ENCODE data around the gene TXNRD1. TPM values are rescaled to one million over a fixed set of nuclear protein-coding genes. Genes with fewer than 3 reads are reported as not detected.

Gene TXNRD1
- total RNA-seq, 1 experiment from 2014 or later: 327 TPM

DNA sequence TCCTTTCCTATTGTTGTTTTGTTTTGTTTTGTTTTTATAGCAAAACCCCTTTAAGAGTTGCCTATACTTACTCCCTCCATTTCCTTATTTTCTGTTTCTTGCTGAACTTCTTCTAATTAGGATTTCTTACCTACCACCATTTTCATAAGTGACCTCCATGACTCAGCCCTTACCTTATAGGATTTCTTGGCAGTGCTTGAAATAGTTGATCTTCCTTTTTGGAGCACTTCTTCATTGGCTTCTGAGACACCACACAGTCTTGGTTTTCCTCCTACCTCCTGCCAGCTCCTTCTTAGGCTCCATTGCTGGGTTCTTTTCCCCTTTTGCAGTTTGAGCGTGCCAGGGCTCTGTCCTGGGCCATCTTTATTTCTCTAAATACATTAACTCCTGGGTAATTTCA is 64.5 kb downstream of the TXNRD1 start:
- POLR2A ChIA-PET: interaction anchor here (1.5 kb wide), 2 partner anchors 8 to 11 kb away, joined by 3 read pairs; no protein-coding TSS in a partner anchor
- intact Hi-C loops (cut with micrococcal nuclease): no loop called here
- 0 out of 2 replicates have a peak, but pooled peaks have one; percentile 12 for TF ChIP-seq SP1 (IDR thresholded peaks at IDR 0.05; ENCODE audit: low read depth)
- TF ChIP-seq SIN3A (IDR thresholded peaks at IDR 0.05; ENCODE audit: low read depth): no peak
- H3K4me2 ChIP-seq (ENCODE audit: low read length): peak overlapping the region; percentile 71
- BruUV-seq (replicated peaks): TSS peak; percentile 79
- no peak overlapping the region for H2AFZ ChIP-seq (ENCODE audit: low read depth, low read length, poor library complexity, severe bottlenecking)
- CTCF ChIA-PET: no interaction called here
- peak overlapping the region in 1 of 2 experiments; percentile 26; a peak in 2 of 4 replicates for H3K4me3 ChIP-seq (replicated peaks in 1 of 2; ENCODE audit: low read depth in 1 of 2, low read length in 2 of 2)
- peak overlapping the region; percentile 47 for H3K9ac ChIP-seq (ENCODE audit: low read length)
- H3K4me1 ChIP-seq (ENCODE audit: control insufficient read depth in 1 of 2, insufficient read depth in 2 of 2, low read length in 2 of 2): peaks cover 57 to 87% of the 10 kb centered on the region in 2 experiments
- H3K27me3 ChIP-seq (ENCODE audit: insufficient read depth, low read length): no peaks in the 10 kb centered on the region
- H3K27ac ChIP-seq (ENCODE audit: low read depth, low read length): peak overlapping the region; percentile 90
- H3K36me3 ChIP-seq (ENCODE audit: control insufficient read depth in 1 of 2, insufficient read depth in 2 of 2, low read length in 2 of 2): no peaks in the 10 kb centered on the region
- ATAC-seq: peak; percentile 9
- H3K79me2 ChIP-seq (ENCODE audit: insufficient read depth, low read length): no peaks in the 10 kb centered on the region
- RAD21 ChIA-PET (ENCODE audit: low non-redundant PET in 1 of 2, low total read pairs in 2 of 2, uncharacterized antibody in 2 of 2, unreplicated experiment in 2 of 2): no interaction called here
- no peak for DNase-seq (ENCODE audit: low read depth, low spot score)
- no peaks in the 10 kb centered on the region for H3K9me3 ChIP-seq (ENCODE audit: control insufficient read depth in 1 of 2, insufficient read depth in 1 of 2, low read depth in 1 of 2, low read length in 2 of 2)
- no peaks in the 10 kb centered on the region for H4K20me1 ChIP-seq (ENCODE audit: insufficient read depth)
- H3K9me2 ChIP-seq (ENCODE audit: insufficient read depth): no peaks in the 10 kb centered on the region

DNA sequence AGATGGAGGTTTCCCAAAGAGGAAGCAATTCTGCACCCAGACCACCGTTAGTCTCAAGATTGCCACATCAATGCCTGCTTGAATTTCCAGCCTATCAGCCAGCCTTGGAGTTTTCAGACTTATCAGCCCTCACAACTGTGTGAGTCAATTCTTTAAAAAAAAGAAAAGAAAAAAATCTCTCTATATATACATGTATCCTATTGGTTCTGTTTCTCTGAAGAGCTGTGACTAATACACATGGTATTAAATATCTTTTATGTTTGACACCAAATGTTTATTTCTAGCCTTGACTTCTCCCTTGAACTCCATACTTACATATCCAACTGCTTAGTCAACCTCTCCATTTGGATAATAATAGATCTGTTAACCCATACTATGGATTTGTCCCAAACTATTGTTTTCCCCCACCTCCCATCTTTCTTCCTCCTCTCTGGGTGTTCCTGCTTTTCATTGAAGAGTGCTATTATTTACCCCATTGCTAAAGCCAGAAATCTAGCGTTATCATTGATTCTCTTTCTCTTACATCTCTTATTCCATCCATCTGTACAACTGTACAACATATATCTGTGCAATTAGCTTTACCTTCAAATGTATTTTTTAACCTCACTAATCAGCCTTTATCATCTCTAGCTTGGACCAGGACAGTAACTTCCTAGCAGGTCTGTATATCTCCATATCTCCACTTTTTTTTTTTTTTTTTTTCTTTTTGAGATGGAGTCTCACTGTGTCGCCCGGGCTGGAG is 65.3 kb downstream of the TXNRD1 start:
- POLR2A ChIA-PET: interaction anchor here (1.5 kb wide), 1 partner anchor 12 kb away, joined by 3 read pairs; no protein-coding TSS in a partner anchor
- H3K36me3 ChIP-seq (ENCODE audit: control insufficient read depth in 1 of 2, insufficient read depth in 2 of 2, low read length in 2 of 2): no peaks in the 10 kb centered on the region
- CTCF ChIA-PET: no interaction called here
- TF ChIP-seq YY1 (IDR thresholded peaks at IDR 0.05; ENCODE audit: extremely low read depth, insufficient replicate concordance, low read depth, low read length) (no peak), CBX3 (IDR thresholded peaks at IDR 0.05; ENCODE audit: low read depth) (0 out of 2 replicates have a peak, but pooled peaks have one; percentile 60), CEBPB (IDR thresholded peaks at IDR 0.05; ENCODE audit: low read depth) (peak; percentile 81), JUND (IDR thresholded peaks at IDR 0.05) (peak; percentile 84), FOSL1 (IDR thresholded peaks at IDR 0.05; ENCODE audit: low read depth) (peak; percentile 86), SP1 (IDR thresholded peaks at IDR 0.05; ENCODE audit: low read depth) (peak; percentile 71; the same call in 1 of the 2 replicates), EGR1 (IDR thresholded peaks at IDR 0.05; ENCODE audit: low read depth) (no peak), SRF (IDR thresholded peaks at IDR 0.05; ENCODE audit: low read depth) (peak; percentile 34; the same call in 1 of the 2 replicates), ZFX (IDR thresholded peaks at IDR 0.05) (no peak), REST (IDR thresholded peaks at IDR 0.05; ENCODE audit: low read depth) (no peak), EZH2 (IDR thresholded peaks at IDR 0.05) (no peak)
- TF ChIP-seq, protein P1, sequence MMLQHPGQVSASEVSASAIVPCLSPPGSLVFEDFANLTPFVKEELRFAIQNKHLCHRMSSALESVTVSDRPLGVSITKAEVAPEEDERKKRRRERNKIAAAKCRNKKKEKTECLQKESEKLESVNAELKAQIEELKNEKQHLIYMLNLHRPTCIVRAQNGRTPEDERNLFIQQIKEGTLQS (IDR thresholded peaks at IDR 0.05): no peak
- TF ChIP-seq, protein P2, sequence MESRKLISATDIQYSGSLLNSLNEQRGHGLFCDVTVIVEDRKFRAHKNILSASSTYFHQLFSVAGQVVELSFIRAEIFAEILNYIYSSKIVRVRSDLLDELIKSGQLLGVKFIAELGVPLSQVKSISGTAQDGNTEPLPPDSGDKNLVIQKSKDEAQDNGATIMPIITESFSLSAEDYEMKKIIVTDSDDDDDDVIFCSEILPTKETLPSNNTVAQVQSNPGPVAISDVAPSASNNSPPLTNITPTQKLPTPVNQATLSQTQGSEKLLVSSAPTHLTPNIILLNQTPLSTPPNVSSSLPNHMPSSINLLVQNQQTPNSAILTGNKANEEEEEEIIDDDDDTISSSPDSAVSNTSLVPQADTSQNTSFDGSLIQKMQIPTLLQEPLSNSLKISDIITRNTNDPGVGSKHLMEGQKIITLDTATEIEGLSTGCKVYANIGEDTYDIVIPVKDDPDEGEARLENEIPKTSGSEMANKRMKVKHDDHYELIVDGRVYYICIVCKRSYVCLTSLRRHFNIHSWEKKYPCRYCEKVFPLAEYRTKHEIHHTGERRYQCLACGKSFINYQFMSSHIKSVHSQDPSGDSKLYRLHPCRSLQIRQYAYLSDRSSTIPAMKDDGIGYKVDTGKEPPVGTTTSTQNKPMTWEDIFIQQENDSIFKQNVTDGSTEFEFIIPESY (IDR thresholded peaks at IDR 0.05; ENCODE audit: extremely low read depth, insufficient replicate concordance, low read length): no peak

More for the DNA sequence above, 65.3 kb downstream of the TXNRD1 start:
- H3K9ac ChIP-seq (ENCODE audit: low read length): peak overlapping the region; percentile 47
- intact Hi-C loops (cut with micrococcal nuclease): no loop called here
- RAD21 ChIA-PET (ENCODE audit: low non-redundant PET in 1 of 2, low total read pairs in 2 of 2, uncharacterized antibody in 2 of 2, unreplicated experiment in 2 of 2): interaction anchor here in 1 of 2 experiments (0.5 kb wide), 1 partner anchor 61 kb away, joined by 4 read pairs; no protein-coding TSS in a partner anchor
- peak overlapping the region in 1 of 2 experiments; percentile 26; a peak in 2 of 4 replicates for H3K4me3 ChIP-seq (replicated peaks in 1 of 2; ENCODE audit: low read depth in 1 of 2, low read length in 2 of 2)
- H3K9me3 ChIP-seq (ENCODE audit: control insufficient read depth in 1 of 2, insufficient read depth in 1 of 2, low read depth in 1 of 2, low read length in 2 of 2): no peaks in the 10 kb centered on the region
- peaks cover 63 to 91% of the 10 kb centered on the region in 2 experiments for H3K4me1 ChIP-seq (ENCODE audit: control insufficient read depth in 1 of 2, insufficient read depth in 2 of 2, low read length in 2 of 2)
- no peaks in the 10 kb centered on the region for H3K9me2 ChIP-seq (ENCODE audit: insufficient read depth)
- no peaks in the 10 kb centered on the region for H3K27me3 ChIP-seq (ENCODE audit: insufficient read depth, low read length)
- BruUV-seq (replicated peaks): no TSS peak
- H4K20me1 ChIP-seq (ENCODE audit: insufficient read depth): no peaks in the 10 kb centered on the region
- peak overlapping the region; percentile 90 for H3K27ac ChIP-seq (ENCODE audit: low read depth, low read length)
- H3K79me2 ChIP-seq (ENCODE audit: insufficient read depth, low read length): no peaks in the 10 kb centered on the region
- peak; percentile 68 for DNase-seq (ENCODE audit: low read depth, low spot score)
- H2AFZ ChIP-seq (ENCODE audit: low read depth, low read length, poor library complexity, severe bottlenecking): peak overlapping the region; percentile 44
- peak; percentile 74 for ATAC-seq
- H3K4me2 ChIP-seq (ENCODE audit: low read length): peak overlapping the region; percentile 71
